Measurements from ENCODE around the gene CTPS2.

The CTPS2 gene

DNA sequence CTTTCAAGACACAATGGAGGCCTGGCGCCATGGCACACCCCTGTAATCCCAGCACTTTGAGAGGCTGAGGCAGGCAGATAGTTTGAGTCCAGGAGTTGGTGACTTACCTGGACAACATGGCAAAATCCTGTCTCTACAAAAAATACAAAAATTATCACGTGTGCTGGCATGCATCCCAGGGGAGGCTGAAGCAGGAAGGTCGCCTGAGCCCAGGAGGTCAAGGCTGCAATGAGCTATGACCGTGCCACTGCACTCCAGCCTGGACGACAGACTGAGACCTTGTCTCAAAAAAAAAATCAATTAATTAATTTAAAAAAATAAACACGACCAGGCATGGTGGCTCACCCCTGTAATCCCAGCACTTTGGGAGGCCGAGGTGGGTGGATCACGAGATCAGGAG is 2.0 kb upstream of the CTPS2 start:
- in situ Hi-C loops (cut with MboI; ENCODE audit: low sequenced_read_pairs) = no loop called here

GRCh38 chrX:16711893-16712547 is 449 bp downstream of the CTPS2 start:
- in situ Hi-C loops (cut with MboI; ENCODE audit: low sequenced_read_pairs) = no loop called here

- in situ Hi-C loops (cut with MboI; ENCODE audit: low sequenced_read_pairs) = no loop called here
Measured at GRCh38 chrX:16711219-16711811, 1.2 kb downstream of the CTPS2 start.

GRCh38 chrX:16708016-16708415 is 4.5 kb downstream of the CTPS2 start:
- in situ Hi-C loops (cut with MboI; ENCODE audit: low sequenced_read_pairs) = no loop called here

GRCh38 chrX:16705370-16705769 is 7.1 kb downstream of the CTPS2 start:
- in situ Hi-C loops (cut with MboI; ENCODE audit: low sequenced_read_pairs) = no loop called here

- in situ Hi-C loops (cut with MboI; ENCODE audit: low sequenced_read_pairs) = no loop called here
Measured at GRCh38 chrX:16702700-16703599, 9.5 kb downstream of the CTPS2 start.

DNA sequence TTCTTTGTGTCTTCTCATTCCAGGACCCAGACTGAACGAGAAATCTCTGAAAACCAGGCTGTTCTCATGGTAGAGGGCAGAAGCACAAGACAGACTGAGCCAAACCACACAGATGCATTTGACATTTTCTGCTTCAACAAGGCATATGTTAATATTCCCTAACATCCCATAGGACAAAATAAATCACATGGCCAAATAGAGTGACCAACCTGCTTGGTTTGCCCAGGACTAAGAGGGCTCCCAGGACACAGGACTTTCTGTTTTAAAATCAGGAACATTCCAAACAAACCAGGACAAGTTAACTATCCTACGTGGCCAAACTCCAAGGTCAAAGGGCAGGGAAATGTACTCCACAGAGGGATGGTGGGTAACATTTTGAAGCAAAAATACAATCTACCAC is 11.7 kb downstream of the CTPS2 start:
- in situ Hi-C loops (cut with MboI; ENCODE audit: low sequenced_read_pairs) = no loop called here

- in situ Hi-C loops (cut with MboI; ENCODE audit: low sequenced_read_pairs) = no loop called here
Measured at GRCh38 chrX:16699389-16699788, 13.1 kb downstream of the CTPS2 start.

DNA sequence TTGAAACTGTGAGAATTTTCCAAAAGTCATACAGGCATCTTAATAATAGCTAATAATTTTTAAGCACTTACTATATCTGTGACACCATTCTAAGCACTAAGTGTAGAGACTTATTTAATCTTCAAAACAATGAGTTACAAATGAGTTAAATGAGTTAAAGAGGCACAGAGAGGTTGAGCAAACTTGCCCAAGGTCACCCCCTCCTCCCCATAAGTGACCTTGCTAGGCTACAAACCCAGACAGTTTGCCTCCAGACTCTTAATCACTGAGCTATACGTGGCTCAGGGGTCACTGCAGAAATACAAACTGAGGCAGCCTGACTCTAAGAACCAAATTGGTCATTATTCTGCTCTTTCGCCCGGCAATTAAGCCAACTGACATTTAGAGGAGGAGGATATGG is 15.5 kb downstream of the CTPS2 start:
- in situ Hi-C loops (cut with MboI; ENCODE audit: low sequenced_read_pairs) = no loop called here

DNA sequence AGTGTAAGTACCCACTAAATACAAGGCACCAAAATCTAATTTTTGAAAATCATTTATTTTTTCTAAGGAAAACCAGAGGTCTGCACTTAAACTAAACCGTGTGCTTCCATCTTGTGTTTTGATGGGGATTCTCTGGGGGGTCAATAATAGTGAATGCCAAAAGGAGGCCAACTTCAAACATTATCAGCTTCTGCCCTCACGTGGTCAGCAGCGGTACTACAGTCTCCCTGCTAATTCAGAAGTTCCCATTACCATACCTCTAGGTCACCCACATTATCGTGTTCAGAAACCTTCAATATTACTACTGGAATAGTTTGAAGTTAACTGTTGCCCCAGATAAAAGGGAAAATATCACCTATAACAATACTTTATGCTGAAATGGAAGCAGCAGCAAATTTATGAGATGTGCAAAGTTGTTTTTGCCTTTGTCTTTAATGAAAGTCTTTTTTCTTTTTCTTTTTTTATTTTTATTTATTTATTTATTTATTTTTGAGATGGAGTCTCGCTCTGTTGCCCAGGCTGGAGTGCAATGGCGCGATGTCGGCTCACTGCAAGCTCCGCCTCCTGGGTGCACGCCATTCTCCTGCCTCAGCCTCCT is 17.3 kb downstream of the CTPS2 start:
- in situ Hi-C loops (cut with MboI; ENCODE audit: low sequenced_read_pairs) = no loop called here

- in situ Hi-C loops (cut with MboI; ENCODE audit: low sequenced_read_pairs) = no loop called here
Measured at GRCh38 chrX:16687514-16687913, 25.0 kb downstream of the CTPS2 start.

DNA sequence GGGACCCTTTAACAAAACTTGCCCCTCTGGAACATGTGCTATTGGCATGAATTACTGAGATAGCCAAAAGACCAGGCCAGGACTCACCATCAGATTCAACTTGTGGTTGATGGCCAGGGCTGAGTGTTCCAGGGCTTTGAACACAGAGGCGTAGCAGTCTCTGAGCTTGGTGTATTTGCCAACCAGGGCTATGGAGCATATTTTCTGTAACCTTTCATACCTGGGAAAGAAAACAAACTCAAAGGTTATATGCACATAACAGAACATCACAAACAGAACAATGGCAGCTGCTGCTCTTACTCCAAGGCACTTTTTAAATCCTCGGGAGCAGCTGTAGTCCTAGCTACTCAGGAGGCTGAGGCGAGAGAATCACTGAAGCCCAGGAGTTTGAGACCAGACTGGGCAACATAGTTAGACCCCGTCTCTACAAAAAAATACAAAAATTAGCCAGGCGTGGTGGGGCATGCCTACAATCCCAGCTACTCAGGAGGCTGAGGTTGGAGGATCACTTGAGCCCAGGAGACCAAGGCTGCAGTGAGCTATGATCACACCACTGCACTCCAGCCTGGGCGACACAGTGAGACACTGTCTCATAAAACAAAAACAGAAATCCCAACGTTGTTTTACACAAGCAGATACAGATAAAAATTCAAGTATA is 29.3 kb downstream of the CTPS2 start:
- in situ Hi-C loops (cut with MboI; ENCODE audit: low sequenced_read_pairs) = no loop called here

DNA sequence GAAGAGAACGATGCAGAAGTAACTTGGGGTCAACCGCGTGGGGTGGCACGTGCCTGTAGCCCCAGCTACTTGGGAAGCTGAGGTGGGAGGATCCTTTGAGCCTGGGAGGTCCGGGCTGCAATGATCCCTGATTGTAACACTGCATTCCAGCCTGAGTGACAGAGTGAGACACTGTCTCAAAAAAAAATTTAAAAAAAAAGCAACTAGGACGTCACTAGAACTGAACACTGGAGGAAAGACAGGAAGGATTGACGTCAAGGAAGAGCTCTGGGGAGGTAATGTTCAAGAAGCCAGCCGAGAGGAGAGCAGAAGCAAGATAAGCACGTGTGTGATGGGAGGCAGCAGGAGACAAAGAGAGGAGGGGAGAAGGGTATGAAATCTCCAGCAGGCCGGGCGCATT is 33.8 kb downstream of the CTPS2 start:
- in situ Hi-C loops (cut with MboI; ENCODE audit: low sequenced_read_pairs) = no loop called here

- in situ Hi-C loops (cut with MboI; ENCODE audit: low sequenced_read_pairs) = no loop called here
Measured at GRCh38 chrX:16671005-16671404, 41.5 kb downstream of the CTPS2 start.

DNA sequence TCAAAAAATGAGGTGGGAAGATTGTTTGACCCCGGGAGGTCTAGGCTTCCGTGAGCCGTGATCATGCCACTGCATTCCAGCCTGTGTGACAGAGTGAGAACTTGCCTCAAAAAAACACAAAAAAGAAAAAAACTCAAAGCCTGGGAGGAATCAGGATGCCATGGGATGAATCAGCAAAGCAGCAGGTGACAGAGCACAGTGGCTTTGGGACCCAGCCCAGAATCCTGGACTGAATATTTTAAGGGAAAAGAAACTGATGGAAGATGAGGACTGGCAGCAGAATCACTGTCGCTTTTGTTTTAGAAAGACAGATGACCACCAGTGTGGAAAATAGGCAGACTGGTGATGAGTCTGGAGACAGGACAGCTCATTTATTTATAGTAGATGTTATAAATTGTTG is 45.9 kb downstream of the CTPS2 start:
- in situ Hi-C loops (cut with MboI; ENCODE audit: low sequenced_read_pairs) = no loop called here

DNA sequence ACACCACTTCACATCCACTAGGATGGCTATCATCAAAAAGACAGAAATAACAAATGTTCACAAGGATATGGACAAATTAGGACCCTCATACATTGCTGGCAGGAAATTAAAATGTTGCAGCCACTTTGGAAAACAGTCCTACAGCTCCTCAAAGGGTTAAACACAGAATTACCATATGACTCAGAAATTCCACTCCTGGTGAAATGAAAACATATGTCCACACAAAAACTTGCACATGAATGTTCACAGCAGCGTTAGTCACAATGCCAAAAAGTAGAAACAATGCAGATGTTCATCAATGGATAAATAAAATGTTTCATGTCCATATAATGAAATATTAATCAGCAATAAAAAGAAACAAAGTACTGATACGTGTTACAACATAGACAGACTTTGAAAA is 47.4 kb downstream of the CTPS2 start:
- in situ Hi-C loops (cut with MboI; ENCODE audit: low sequenced_read_pairs) = no loop called here

GRCh38 chrX:16664626-16665025 is 47.8 kb downstream of the CTPS2 start:
- in situ Hi-C loops (cut with MboI; ENCODE audit: low sequenced_read_pairs) = no loop called here

GRCh38 chrX:16664074-16664473 is 48.4 kb downstream of the CTPS2 start:
- in situ Hi-C loops (cut with MboI; ENCODE audit: low sequenced_read_pairs) = no loop called here

- in situ Hi-C loops (cut with MboI; ENCODE audit: low sequenced_read_pairs) = no loop called here
Measured at GRCh38 chrX:16662402-16662801, 50.1 kb downstream of the CTPS2 start.

DNA sequence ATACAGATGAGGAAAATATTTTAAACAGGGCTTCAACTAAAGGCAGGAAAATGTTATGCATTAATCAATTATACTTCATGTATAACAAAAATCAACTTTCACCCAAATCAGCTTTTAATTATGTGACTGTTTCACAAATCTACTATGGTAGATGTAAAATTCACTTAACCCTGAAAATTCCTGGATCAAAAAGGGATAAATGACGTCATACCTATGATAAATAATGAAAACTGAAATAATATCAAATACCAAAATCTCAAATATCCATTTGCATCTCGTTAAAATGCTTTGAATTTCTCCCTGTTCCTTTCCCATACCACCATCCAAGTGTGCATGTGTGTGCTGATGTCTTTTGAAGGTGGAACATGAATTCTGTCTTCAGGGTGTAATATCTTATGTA is 51.0 kb downstream of the CTPS2 start:
- in situ Hi-C loops (cut with MboI; ENCODE audit: low sequenced_read_pairs) = no loop called here

GRCh38 chrX:16659321-16659720 is 53.1 kb downstream of the CTPS2 start:
- in situ Hi-C loops (cut with MboI; ENCODE audit: low sequenced_read_pairs) = no loop called here
